Cardiac fibroblast (primary cell): ENCODE measurements around the gene VPS37B.
A peak's percentile ranks its signal among the peaks of the same experiment; 100 is the strongest.

Experiments
- DNase-seq, 2 donors: peaks; one replicate each; pipeline versions ENCODE4 v3.0.0 to v3.0.0-alpha.2; 2010; ENCODE audit warnings: low read depth in 2 of 2
- H3K4me3 ChIP-seq, 2 donors: replicated peaks in 1 of 2; 1 replicate in 1 of 2; 2 replicates in 1 of 2; pipeline ENCODE4 v1.5.1; 2011; ENCODE audit warnings: low read depth in 2 of 2, low read length in 2 of 2, mild to moderate bottlenecking in 2 of 2, moderate library complexity in 1 of 2
- CTCF ChIP-seq: IDR thresholded peaks from one replicate; pipeline ENCODE4 v1.5.1; 2011; ENCODE audit warnings: low read depth, mild to moderate bottlenecking, low read length, inconsistent platforms

VPS37B gene

GRCh38 chr12:122874081-122874480 is 21.8 kb downstream of the VPS37B start:
- H3K4me3 ChIP-seq: no peak overlapping the region
- no peak for TF ChIP-seq CTCF
- no peak for DNase-seq

DNA sequence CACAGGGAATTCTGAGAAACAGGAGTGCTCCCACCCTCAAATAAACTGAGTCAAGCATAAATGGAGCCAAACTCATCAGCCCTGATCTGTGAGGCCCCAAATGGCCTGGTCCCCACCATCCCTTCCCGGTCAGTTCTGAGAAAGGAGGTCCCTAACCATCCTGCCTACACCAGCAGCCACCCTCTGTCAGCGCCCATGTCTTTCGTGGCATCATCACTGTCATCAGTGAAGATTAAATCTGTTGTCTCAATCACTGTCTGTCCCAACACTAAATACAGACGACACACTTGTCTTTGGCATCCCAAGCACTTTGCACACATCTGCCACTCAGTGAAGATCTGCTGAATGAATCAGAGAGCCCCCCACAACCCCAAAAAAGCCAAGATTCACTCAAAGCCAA is 22.4 kb downstream of the VPS37B start:
- TF ChIP-seq CTCF: no peak
- no peak for DNase-seq
- no peak overlapping the region for H3K4me3 ChIP-seq

GRCh38 chr12:122872815-122873361 is 23.0 kb downstream of the VPS37B start:
- H3K4me3 ChIP-seq: no peak overlapping the region
- no peak for DNase-seq
- TF ChIP-seq CTCF: no peak

GRCh38 chr12:122871851-122872780 is 23.8 kb downstream of the VPS37B start:
- peak overlapping the region in 1 of 2 donors; percentile 35 for H3K4me3 ChIP-seq
- DNase-seq: peak; percentile 78 to 80
- no peak for TF ChIP-seq CTCF

GRCh38 chr12:122870867-122871664 is 24.9 kb downstream of the VPS37B start:
- DNase-seq: peak; percentile 52 to 74
- no peak for TF ChIP-seq CTCF
- peak overlapping the region; percentile 5 to 35 for H3K4me3 ChIP-seq

- no peak for DNase-seq
These were observed 25.6 kb downstream of the VPS37B start for GRCh38 chr12:122870163-122870842.

More at GRCh38 chr12:122870163-122870842, 25.6 kb downstream of the VPS37B start:
- TF ChIP-seq CTCF: no peak
- no peak overlapping the region for H3K4me3 ChIP-seq
